CD4-positive, alpha-beta T cell (primary cell): ENCODE measurements around the gene AADACL4. TPM values are rescaled to one million over a fixed set of nuclear protein-coding genes. Genes with fewer than 3 reads are reported as not detected.
A peak's percentile ranks its signal among the peaks of the same experiment; 100 is the strongest.

Source experiments
- ATAC-seq: fragments of 200-7000 bp; cut with Tn5 transposase; one replicate; pipeline ENCODE4 v1.10.0; 2022; ENCODE audit warnings: mild to moderate bottlenecking; ENCODE audit not compliant: poor library complexity
- CTCF ChIA-PET: fragments of 350-600 bp; sonication (Branson Sonifier 250); formaldehyde crosslinking; loops from one replicate; lab custom pipeline; 2021; ENCODE audit warnings: antibody characterized with exemption, inconsistent platforms; lab: Charles Lee
- POLR2A ChIA-PET: fragments of 350-600 bp; sonication (Branson Sonifier 250); formaldehyde crosslinking; loops from one replicate; lab custom pipeline; 2021; ENCODE audit warnings: antibody characterized with exemption, inconsistent platforms; lab: Charles Lee
- DNase-seq, 14 experiments: peaks; one replicate each; pipeline ENCODE4 v3.0.0-alpha.2; 2013 to 2020; ENCODE audit warnings: mixed read lengths in 2 of 14
- H3K27ac ChIP-seq, 2 donors: one replicate each; pipeline versions ENCODE4 v1.5.1 to v1.7.0; 2013; ENCODE audit warnings: low read length in 2 of 2, low read depth in 1 of 2, mild to moderate bottlenecking in 1 of 2
- H3K27me3 ChIP-seq, 2 experiments: 1 replicate in 1 of 2; 2 replicates in 1 of 2; pipeline versions ENCODE4 v1.6.1 to v1.7.0; 2013; ENCODE audit warnings: low read length in 2 of 2, control low read depth in 1 of 2, mild to moderate bottlenecking in 1 of 2, moderate library complexity in 1 of 2; ENCODE audit not compliant: insufficient read depth in 2 of 2, control insufficient read depth in 1 of 2
- H3K36me3 ChIP-seq: one replicate; pipeline ENCODE4 v1.6.1; 2013; ENCODE audit warnings: low read length, control low read depth; ENCODE audit not compliant: insufficient read depth
- H3K4me1 ChIP-seq: one replicate; pipeline ENCODE4 v1.6.1; 2013; ENCODE audit warnings: low read length, control low read depth; ENCODE audit not compliant: insufficient read depth
- H3K4me3 ChIP-seq: one replicate; pipeline ENCODE4 v1.5.1; 2013; ENCODE audit warnings: mild to moderate bottlenecking, low read length, moderate library complexity
- H3K9me3 ChIP-seq, 2 experiments: 1 replicate in 1 of 2; 2 replicates in 1 of 2; pipeline versions ENCODE4 v1.6.1 to v1.7.0; 2013; ENCODE audit warnings: low read length in 2 of 2, mild to moderate bottlenecking in 2 of 2, control low read depth in 1 of 2, moderate library complexity in 1 of 2; ENCODE audit not compliant: control insufficient read depth in 1 of 2, insufficient read depth in 1 of 2
- H3K27ac Mint-ChIP-seq: one replicate; pipeline ENCODE4 v1.8.0; 2020; ENCODE audit warnings: mixed read lengths
- H3K27me3 Mint-ChIP-seq: one replicate; pipeline ENCODE4 v1.8.0; 2021; ENCODE audit warnings: mixed read lengths
- H3K36me3 Mint-ChIP-seq: one replicate; pipeline ENCODE4 v1.8.0; 2021; ENCODE audit warnings: low read depth, mixed read lengths
- H3K4me1 Mint-ChIP-seq: one replicate; pipeline ENCODE4 v1.8.0; 2021; ENCODE audit warnings: low read depth, mixed read lengths
- H3K4me3 Mint-ChIP-seq: one replicate; pipeline ENCODE4 v1.8.0; 2020; ENCODE audit warnings: mild to moderate bottlenecking, mixed read lengths
- H3K9me3 Mint-ChIP-seq: one replicate; pipeline ENCODE4 v1.8.0; 2020; ENCODE audit warnings: mixed read lengths
- intact Hi-C, 2 experiments: fragments of 100-400 bp; cut with DNase I in 1 of 2; cut with micrococcal nuclease in 1 of 2; formaldehyde crosslinking; loops; one replicate each; pipeline versions ENCODE4 v1.15.1 to v1.9.0; 2023 to 2025; cut with DNase I, micrococcal nuclease
- total RNA-seq, 174 experiments: library from RNA in 2 of 174; stranded (reverse) in 2 of 174; gene quantifications; one replicate each; pipeline ENCODE4 v1.2.3 and lab custom pipeline; 2021 to 2026
- TF ChIP-seq, protein P1 (sequence below): fragments of 200-600 bp; IDR thresholded peaks from one replicate; pipeline ENCODE4 v1.8.0; 2022; ENCODE audit warnings: antibody characterized with exemption, mild to moderate bottlenecking

The AADACL4 gene
- total RNA-seq, 2 experiments from 2014 or later: not detected

DNA sequence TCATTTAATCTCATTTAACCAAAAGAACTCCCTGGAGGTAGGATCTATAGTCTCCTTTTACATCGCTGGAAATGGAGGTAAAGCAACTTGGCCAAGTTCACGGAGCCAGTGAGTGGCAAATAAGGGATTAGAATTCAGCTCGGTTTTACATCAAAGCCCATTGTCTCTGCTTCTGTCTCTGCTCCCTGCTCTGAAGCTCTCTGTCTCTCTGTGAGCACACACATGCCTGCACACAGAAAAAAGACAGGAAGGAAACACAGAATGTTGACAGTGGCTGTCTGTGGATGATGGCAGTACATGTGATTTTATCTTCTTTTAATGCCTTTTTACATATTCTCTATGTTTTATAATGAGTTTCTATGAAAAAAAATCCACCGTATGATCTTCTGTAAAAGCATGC is 17.0 kb upstream of the AADACL4 start:
- DNase-seq: peak in 1 of 14 experiments; percentile 15
- Mint-ChIP-seq H3K4me3 (no peak overlapping the region), H3K4me1 (peaks cover 10% of the 10 kb centered on the region), H3K27me3 (no peaks in the 10 kb centered on the region), H3K9me3 (no peaks in the 10 kb centered on the region), H3K36me3 (no peaks in the 10 kb centered on the region), H3K27ac (no peak overlapping the region)
- ChIA-PET POLR2A (no interaction called here), CTCF (no interaction called here)
- Histone ChIP-seq H3K36me3 (no peaks in the 10 kb centered on the region), H3K27ac (no peak overlapping the region), H3K9me3 (no peaks in the 10 kb centered on the region), H3K27me3 (no peaks in the 10 kb centered on the region), H3K4me3 (no peak overlapping the region), H3K4me1 (peaks cover 13% of the 10 kb centered on the region)
- TF ChIP-seq, protein P1, sequence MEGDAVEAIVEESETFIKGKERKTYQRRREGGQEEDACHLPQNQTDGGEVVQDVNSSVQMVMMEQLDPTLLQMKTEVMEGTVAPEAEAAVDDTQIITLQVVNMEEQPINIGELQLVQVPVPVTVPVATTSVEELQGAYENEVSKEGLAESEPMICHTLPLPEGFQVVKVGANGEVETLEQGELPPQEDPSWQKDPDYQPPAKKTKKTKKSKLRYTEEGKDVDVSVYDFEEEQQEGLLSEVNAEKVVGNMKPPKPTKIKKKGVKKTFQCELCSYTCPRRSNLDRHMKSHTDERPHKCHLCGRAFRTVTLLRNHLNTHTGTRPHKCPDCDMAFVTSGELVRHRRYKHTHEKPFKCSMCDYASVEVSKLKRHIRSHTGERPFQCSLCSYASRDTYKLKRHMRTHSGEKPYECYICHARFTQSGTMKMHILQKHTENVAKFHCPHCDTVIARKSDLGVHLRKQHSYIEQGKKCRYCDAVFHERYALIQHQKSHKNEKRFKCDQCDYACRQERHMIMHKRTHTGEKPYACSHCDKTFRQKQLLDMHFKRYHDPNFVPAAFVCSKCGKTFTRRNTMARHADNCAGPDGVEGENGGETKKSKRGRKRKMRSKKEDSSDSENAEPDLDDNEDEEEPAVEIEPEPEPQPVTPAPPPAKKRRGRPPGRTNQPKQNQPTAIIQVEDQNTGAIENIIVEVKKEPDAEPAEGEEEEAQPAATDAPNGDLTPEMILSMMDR: no peak
- intact Hi-C loops: no loop called here
- ATAC-seq: no peak

DNA sequence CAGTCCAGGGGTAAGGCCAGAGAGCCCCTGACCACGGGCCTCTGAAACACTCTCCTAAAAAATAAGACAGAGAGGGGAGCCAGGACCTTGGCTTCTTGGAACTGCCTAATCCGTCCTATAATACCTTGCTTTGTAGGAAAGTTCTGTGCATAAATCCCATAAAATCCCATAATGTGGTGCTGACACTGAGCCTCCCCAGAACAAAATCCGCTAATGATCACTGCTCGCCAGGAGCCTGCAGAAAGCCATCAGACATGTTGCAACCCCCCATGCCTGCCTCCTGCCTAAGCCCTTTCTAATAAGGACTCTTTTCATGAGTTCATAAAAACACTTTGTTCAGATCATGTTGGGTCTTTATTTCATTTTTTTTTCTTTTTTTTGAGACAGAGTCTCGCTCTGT is 16.6 kb upstream of the AADACL4 start:
- ATAC-seq (no peak), DNase-seq (no peak)
- Mint-ChIP-seq H3K4me1 (peaks cover 10% of the 10 kb centered on the region), H3K9me3 (no peaks in the 10 kb centered on the region), H3K4me3 (no peak overlapping the region), H3K27ac (no peak overlapping the region), H3K36me3 (no peaks in the 10 kb centered on the region), H3K27me3 (no peaks in the 10 kb centered on the region)
- Histone ChIP-seq H3K27ac (no peak overlapping the region), H3K36me3 (no peaks in the 10 kb centered on the region), H3K4me1 (peaks cover 13% of the 10 kb centered on the region), H3K4me3 (no peak overlapping the region), H3K9me3 (no peaks in the 10 kb centered on the region), H3K27me3 (no peaks in the 10 kb centered on the region)
- CTCF ChIA-PET: no interaction called here
- TF ChIP-seq, protein P1: no peak
- POLR2A ChIA-PET: no interaction called here
- intact Hi-C loops: no loop called here

DNA sequence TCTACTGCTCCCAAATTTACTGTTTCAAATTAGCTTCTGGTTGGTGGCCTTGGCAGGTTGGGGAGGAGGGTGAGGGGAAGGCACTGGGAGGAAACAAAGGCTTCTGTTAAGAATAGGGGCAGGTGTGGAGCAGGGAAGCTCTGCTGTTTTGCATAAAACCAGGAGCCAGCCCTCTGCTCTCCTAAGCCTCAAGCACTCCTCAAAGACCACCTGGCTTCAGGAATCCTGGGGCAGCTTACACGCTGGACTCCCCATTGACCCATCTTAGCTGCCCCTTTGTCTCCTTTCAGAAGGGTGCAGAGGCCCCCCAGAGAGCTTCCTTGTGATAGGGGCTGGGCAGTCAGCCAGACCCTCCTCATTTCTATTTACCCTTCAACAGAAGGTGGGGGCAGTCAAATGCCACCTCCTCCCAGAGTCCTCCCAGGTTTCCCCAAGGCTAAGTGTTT is 14.4 kb upstream of the AADACL4 start:
- intact Hi-C loops: no loop called here
- ChIA-PET POLR2A (no interaction called here), CTCF (interaction anchor here (0.8 to 1.1 kb wide), 2 partner anchors 9 to 28 kb away, joined by 3 read pairs; no protein-coding TSS in a partner anchor)

More for the DNA sequence above, 14.4 kb upstream of the AADACL4 start:
- Mint-ChIP-seq H3K36me3 (no peaks in the 10 kb centered on the region), H3K4me3 (no peak overlapping the region), H3K9me3 (no peaks in the 10 kb centered on the region), H3K27ac (no peak overlapping the region), H3K4me1 (peaks cover 13% of the 10 kb centered on the region), H3K27me3 (no peaks in the 10 kb centered on the region)
- Histone ChIP-seq H3K9me3 (no peaks in the 10 kb centered on the region), H3K4me3 (no peak overlapping the region), H3K27me3 (no peaks in the 10 kb centered on the region), H3K27ac (no peak overlapping the region), H3K4me1 (peaks cover 16% of the 10 kb centered on the region), H3K36me3 (no peaks in the 10 kb centered on the region)
- TF ChIP-seq, protein P1: no peak
- DNase-seq (no peak), ATAC-seq (no peak)
